Activated CD4-positive, alpha-beta T cell treated with anti-CD3 and anti-CD28 coated beads, Interleukin-2, amount 10 ng/mL, durations not matched to agents 7 days and 5 days (primary cell): ENCODE measurements around the gene TULP4. TPM values are rescaled to one million over a fixed set of nuclear protein-coding genes. Genes with fewer than 3 reads are reported as not detected.
"Not testable (repeated sequence)": the region's sequence is repeated elsewhere in the genome, so short reads cannot be mapped to it uniquely, and the experiment has no call there.

Experiments used
- CTCF ChIA-PET: fragments of 350-600 bp; sonication (Branson Sonifier 250); formaldehyde crosslinking; loops from one replicate; lab custom pipeline; 2021; ENCODE audit warnings: antibody characterized with exemption; lab: Charles Lee
- POLR2A ChIA-PET: fragments of 350-600 bp; sonication (Branson Sonifier 250); formaldehyde crosslinking; loops from one replicate; lab custom pipeline; 2021; ENCODE audit warnings: antibody characterized with exemption; lab: Charles Lee
- DNase-seq: peaks from one replicate; pipeline ENCODE4 v3.0.0-alpha.2; 2020
- H3K27ac Mint-ChIP-seq: one replicate; pipeline ENCODE4 v1.8.0; 2021; ENCODE audit warnings: mild to moderate bottlenecking, moderate library complexity, mixed read lengths
- H3K27me3 Mint-ChIP-seq: one replicate; pipeline ENCODE4 v1.8.0; 2021; ENCODE audit warnings: mixed read lengths
- H3K36me3 Mint-ChIP-seq: one replicate; pipeline ENCODE4 v1.8.0; 2021; ENCODE audit warnings: low read depth, mixed read lengths
- H3K4me1 Mint-ChIP-seq: one replicate; pipeline ENCODE4 v1.8.0; 2021; ENCODE audit warnings: mixed read lengths
- H3K4me3 Mint-ChIP-seq: one replicate; pipeline ENCODE4 v1.8.0; 2021; ENCODE audit warnings: mild to moderate bottlenecking, moderate library complexity, mixed read lengths
- H3K9me3 Mint-ChIP-seq: one replicate; pipeline ENCODE4 v1.8.0; 2021; ENCODE audit warnings: mixed read lengths
- total RNA-seq, 2 experiments: library from RNA; stranded (reverse); gene quantifications; one replicate each; pipeline ENCODE4 v1.2.3, GENCODE V29; 2021

Gene TULP4
- total RNA-seq, 2 experiments from 2014 or later, result 35.0 to 36.3 TPM

DNA sequence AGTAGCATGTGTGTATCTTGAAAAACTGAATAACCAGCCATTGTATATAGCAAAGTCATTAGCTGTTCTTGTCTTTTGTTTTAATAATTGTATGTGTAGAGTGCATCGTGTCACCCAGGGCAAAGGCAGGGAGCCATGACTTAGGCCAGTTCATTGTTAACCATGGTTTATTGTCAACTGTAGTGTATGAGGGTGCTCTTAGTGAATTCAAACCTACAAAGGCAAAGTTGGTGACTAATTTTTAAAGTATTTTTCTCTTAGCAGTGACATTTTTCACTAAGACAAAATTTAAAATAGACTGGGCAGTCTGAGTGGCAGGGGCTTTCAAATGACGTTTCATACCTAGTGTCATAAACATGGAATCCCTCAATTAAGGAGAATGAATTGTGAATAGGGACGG lies 79.0 kb downstream of the TULP4 start:
- Mint-ChIP-seq H3K27me3 (no peaks in the 10 kb centered on the region), H3K4me1 (peaks cover 1% of the 10 kb centered on the region), H3K9me3 (peaks cover 14% of the 10 kb centered on the region), H3K4me3 (no peak overlapping the region), H3K27ac (no peak overlapping the region), H3K36me3 (peaks cover 17% of the 10 kb centered on the region)
- ChIA-PET CTCF (interaction anchor here (1.6 kb wide), 1 partner anchor 11 kb away, joined by 4 read pairs; no protein-coding TSS in a partner anchor), POLR2A (no interaction called here)
- DNase-seq, result no peak

DNA sequence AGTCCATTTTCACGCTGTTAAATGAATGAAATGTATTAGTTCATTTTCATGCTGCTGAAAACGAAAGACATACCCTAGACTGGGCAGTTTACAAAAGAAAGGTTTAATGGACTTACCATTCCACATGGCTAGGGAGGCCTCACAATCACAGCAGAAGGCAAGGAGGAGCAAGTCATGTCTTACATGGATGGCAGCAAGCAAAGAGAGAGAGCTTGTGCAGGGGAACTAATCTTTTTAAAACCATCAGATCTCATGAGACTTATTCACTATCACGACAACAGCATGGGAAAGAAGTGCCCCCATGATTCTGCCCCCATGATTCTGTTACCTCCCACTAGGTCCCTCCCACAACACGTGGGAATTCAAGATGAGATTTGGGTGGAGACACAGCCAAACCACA lies 79.7 kb downstream of the TULP4 start:
- POLR2A ChIA-PET, DNase-seq, H3K27ac Mint-ChIP-seq, H3K4me1 Mint-ChIP-seq, H3K27me3 Mint-ChIP-seq, H3K4me3 Mint-ChIP-seq: not testable (repeated sequence)
- CTCF ChIA-PET, result interaction anchor here (0.9 to 1.5 kb wide), 3 partner anchors 10 to 131 kb away, joined by 3 read pairs; no protein-coding TSS in a partner anchor
- Mint-ChIP-seq H3K9me3 (peaks cover 14% of the 10 kb centered on the region), H3K36me3 (peaks cover 17% of the 10 kb centered on the region)

DNA sequence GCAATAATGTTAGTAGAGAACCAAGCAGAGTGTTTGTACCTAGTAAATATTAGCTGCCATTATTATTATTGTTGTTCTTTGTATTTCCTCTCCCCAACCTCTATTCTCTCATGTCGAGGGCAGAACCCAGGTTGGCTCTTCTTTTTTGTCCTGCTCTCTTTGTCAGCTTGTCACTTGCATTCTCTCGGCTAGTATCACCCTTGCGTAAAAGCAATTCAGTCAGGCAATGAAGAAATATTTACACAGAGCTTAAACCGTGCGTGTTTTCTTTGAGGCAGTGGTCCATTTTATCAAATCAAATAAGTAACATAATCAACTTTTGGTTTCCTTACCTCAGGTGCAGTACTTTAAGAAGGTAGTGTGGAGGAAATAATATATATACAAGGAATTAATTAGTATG lies 83.9 kb downstream of the TULP4 start:
- ChIA-PET CTCF (interaction anchor here (0.7 kb wide), 1 partner anchor 177 kb away, joined by 3 read pairs; no protein-coding TSS in a partner anchor), POLR2A (no interaction called here)
- H3K36me3 Mint-ChIP-seq, result peaks cover 15% of the 10 kb centered on the region
- H3K27me3 Mint-ChIP-seq, result no peaks in the 10 kb centered on the region
- no peak overlapping the region for H3K4me3 Mint-ChIP-seq
- H3K9me3 Mint-ChIP-seq, result peaks cover 14% of the 10 kb centered on the region
- H3K27ac Mint-ChIP-seq, result no peak overlapping the region
- H3K4me1 Mint-ChIP-seq, result no peaks in the 10 kb centered on the region
- no peak for DNase-seq

DNA sequence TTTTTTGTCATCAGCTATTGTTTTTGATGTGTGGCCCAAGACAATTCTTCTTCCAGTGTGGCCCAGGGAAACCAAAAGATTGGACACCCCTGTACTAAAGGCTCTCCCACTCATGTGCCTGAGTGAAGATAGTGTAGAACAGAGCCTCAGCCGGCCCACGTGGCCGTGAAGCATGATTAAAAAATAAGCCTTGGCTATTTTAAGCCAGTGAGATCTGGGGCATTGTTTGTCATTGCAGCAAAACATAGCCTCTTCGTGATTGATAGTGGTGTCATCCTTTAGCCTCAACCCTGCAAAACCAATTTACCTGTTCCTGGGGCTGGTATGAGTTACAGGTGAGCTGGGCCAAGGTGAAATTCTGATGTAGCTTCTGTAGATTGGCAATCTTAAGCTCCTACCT lies 85.3 kb downstream of the TULP4 start:
- Mint-ChIP-seq H3K4me1 (no peaks in the 10 kb centered on the region), H3K27ac (no peak overlapping the region), H3K4me3 (no peak overlapping the region), H3K9me3 (peaks cover 11% of the 10 kb centered on the region), H3K36me3 (peaks cover 11% of the 10 kb centered on the region), H3K27me3 (no peaks in the 10 kb centered on the region)
- ChIA-PET CTCF (interaction anchor here (1.1 to 1.6 kb wide), 3 partner anchors 13 to 135 kb away, joined by 3 to 6 read pairs (median 3); no protein-coding TSS in a partner anchor), POLR2A (no interaction called here)
- no peak for DNase-seq

DNA sequence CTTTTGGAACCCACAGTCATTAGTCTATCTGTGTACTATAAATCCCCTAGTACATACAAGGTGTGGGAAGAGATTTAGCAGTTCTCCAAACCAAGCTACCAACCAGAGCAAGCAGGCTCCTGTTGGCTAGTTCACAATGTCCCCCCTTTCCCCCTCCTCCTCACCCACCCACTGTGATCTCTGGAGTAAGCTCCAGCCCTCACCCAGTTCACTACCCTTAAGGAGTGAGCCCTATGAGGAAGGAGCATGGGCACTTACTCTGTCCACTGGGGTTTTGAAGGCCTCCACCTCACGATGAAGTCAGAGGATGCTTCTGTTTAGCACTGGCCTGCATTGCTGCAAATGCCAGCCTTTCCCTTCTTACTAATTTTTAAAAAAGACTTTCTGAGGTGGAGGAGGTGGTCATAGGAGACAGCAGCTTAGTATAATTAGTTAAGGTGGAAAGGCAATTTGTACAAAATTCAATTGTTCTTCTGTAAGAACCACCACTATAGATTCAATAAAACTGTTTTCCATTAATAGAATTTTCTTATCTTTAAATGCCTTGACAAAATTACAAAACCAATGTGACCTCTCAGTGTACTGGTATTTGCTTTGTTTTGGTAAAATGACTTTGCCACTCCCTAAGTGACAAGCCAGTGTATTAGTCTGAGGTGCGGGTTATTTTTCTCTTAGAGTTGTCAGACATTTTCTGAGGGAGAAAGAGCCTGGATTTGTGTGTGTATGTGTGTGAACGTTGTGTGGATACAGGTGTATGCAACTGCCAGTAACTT lies 86.2 kb downstream of the TULP4 start:
- POLR2A ChIA-PET, result no interaction called here
- Mint-ChIP-seq H3K27ac (no peak overlapping the region), H3K27me3 (no peaks in the 10 kb centered on the region), H3K4me3 (no peak overlapping the region), H3K9me3 (peaks cover 7% of the 10 kb centered on the region), H3K4me1 (no peaks in the 10 kb centered on the region), H3K36me3 (peaks cover 7% of the 10 kb centered on the region)
- CTCF ChIA-PET, result interaction anchor here (0.6 to 1.6 kb wide), 4 partner anchors 14 to 344 kb away, joined by 3 to 6 read pairs (median 4); no protein-coding TSS in a partner anchor
- no peak for DNase-seq

- no peaks in the 10 kb centered on the region for H3K27me3 Mint-ChIP-seq
- ChIA-PET POLR2A (no interaction called here), CTCF (no interaction called here)
- H3K9me3 Mint-ChIP-seq, result peaks cover 1% of the 10 kb centered on the region
- no peak overlapping the region for H3K4me3 Mint-ChIP-seq
- DNase-seq, result no peak
- no peaks in the 10 kb centered on the region for H3K4me1 Mint-ChIP-seq
- peaks cover under 1% of the 10 kb centered on the region for H3K36me3 Mint-ChIP-seq
- no peak overlapping the region for H3K27ac Mint-ChIP-seq
Measured at GRCh38 chr6:158399040-158399700, 86.9 kb downstream of the TULP4 start.

- ChIA-PET CTCF (interaction anchor here (0.6 to 1.8 kb wide), 5 partner anchors 9 to 893 kb away, joined by 3 to 7 read pairs (median 4); no protein-coding TSS in a partner anchor), POLR2A (no interaction called here)
- no peaks in the 10 kb centered on the region for H3K36me3 Mint-ChIP-seq
- H3K4me3 Mint-ChIP-seq, result no peak overlapping the region
- H3K27me3 Mint-ChIP-seq, result no peaks in the 10 kb centered on the region
- DNase-seq, result no peak
- no peaks in the 10 kb centered on the region for H3K4me1 Mint-ChIP-seq
- no peak overlapping the region for H3K27ac Mint-ChIP-seq
- no peaks in the 10 kb centered on the region for H3K9me3 Mint-ChIP-seq
Measured at GRCh38 chr6:158402184-158402583, 89.9 kb downstream of the TULP4 start.

DNA sequence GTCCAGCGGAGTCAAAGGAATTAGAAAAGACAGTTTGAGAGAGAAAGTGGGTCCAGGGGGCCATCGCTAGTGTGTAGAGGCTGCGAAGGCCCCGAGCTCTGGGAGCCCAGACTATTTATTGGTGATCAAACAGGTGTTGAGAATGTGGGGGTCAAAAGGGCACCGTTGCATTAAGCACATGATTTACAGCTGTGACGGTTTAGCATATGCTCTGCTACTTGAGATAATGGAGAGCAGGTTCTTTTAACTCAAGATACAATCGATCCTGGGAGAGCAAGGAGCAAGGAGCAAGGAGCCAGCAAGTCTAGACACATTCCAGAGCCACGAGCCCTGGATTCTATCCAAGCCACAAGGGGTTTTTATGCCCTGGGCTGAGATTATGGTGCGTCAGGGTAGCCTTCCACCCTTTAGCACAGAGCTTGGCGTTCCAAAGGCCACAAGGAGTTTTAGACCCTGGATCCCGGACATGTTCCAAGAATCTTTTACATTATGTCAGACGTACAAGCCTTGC lies 93.1 kb downstream of the TULP4 start:
- H3K4me3 Mint-ChIP-seq, H3K27ac Mint-ChIP-seq, DNase-seq, POLR2A ChIA-PET, H3K36me3 Mint-ChIP-seq, H3K4me1 Mint-ChIP-seq, H3K9me3 Mint-ChIP-seq, H3K27me3 Mint-ChIP-seq: not testable (repeated sequence)
- CTCF ChIA-PET, result interaction anchor here (0.6 kb wide), 1 partner anchor 959 kb away, joined by 3 read pairs; no protein-coding TSS in a partner anchor

DNA sequence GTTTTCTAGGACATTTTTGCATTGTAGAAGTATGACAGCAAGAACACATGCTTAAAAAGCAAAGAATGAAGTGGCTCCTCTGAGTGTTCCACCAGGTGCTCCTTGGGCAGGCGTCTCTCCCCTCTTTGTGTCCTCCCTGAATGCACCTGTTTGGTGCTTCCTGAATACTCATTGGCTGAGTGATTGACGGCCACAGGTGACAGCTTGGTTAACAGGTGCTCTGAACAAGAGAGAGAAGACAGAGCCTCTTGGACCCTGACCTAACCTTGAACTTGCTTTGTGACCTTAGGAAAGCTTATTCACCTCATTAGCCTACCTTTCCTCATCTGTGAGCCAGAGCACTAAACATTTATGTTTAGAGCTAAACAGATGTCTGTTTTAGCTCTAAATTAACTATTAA lies 93.7 kb downstream of the TULP4 start:
- Mint-ChIP-seq H3K27ac (no peak overlapping the region), H3K27me3 (no peaks in the 10 kb centered on the region), H3K9me3 (no peaks in the 10 kb centered on the region), H3K36me3 (no peaks in the 10 kb centered on the region), H3K4me3 (no peak overlapping the region), H3K4me1 (no peaks in the 10 kb centered on the region)
- CTCF ChIA-PET, result no interaction called here
- POLR2A ChIA-PET, result no interaction called here
- DNase-seq, result no peak

DNA sequence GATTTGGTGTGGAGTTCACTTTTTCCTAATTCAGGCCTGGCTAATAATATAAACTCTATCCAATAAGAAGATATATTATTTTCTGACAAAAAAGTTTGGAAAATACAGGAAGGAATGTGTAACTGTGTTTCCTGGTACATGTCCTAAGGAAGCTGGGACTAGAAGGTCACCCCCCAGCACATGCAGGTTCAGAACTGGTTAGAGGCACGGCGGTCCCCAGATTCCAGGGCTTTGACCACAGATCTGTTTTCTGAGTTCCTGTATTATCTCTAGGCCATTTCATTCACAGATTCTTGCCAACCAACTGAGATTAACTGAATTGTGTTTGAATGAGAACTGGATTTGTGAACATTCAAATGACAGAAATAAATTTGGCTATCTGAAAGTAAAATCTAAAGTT lies 94.5 kb downstream of the TULP4 start:
- ChIA-PET POLR2A (no interaction called here), CTCF (no interaction called here)
- DNase-seq, result no peak
- H3K36me3 Mint-ChIP-seq, result no peaks in the 10 kb centered on the region
- no peaks in the 10 kb centered on the region for H3K9me3 Mint-ChIP-seq
- no peak overlapping the region for H3K4me3 Mint-ChIP-seq
- no peaks in the 10 kb centered on the region for H3K4me1 Mint-ChIP-seq
- no peaks in the 10 kb centered on the region for H3K27me3 Mint-ChIP-seq
- H3K27ac Mint-ChIP-seq, result no peak overlapping the region

DNA sequence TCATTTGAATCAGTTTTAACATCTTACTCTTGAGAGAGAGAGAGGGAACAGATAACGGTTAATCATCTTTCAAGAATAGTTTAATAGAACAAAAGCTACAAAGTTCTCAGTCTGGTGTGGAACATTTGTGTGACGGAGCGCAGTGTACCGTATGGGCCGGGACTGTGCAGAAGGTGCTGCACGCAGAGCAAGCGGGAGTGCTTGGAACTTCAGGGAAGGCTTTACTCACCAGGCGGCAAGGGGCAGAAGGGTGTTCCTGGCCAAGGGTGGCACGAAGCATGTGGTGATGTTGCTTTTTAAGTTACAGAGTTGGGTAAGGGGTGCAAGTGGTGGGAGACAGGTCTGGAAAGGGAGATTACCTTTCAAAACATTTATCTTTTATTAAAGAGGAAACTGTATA lies 95.7 kb downstream of the TULP4 start:
- Mint-ChIP-seq H3K4me1 (no peaks in the 10 kb centered on the region), H3K36me3 (no peaks in the 10 kb centered on the region), H3K9me3 (no peaks in the 10 kb centered on the region), H3K4me3 (no peak overlapping the region), H3K27ac (no peak overlapping the region), H3K27me3 (no peaks in the 10 kb centered on the region)
- ChIA-PET POLR2A (no interaction called here), CTCF (interaction anchor here (1.0 kb wide), 1 partner anchor 145 kb away, joined by 3 read pairs; no protein-coding TSS in a partner anchor)
- DNase-seq, result no peak

- Mint-ChIP-seq H3K4me3 (no peak overlapping the region), H3K9me3 (no peaks in the 10 kb centered on the region), H3K36me3 (no peaks in the 10 kb centered on the region), H3K27ac (no peak overlapping the region), H3K4me1 (no peaks in the 10 kb centered on the region), H3K27me3 (no peaks in the 10 kb centered on the region)
- ChIA-PET CTCF (no interaction called here), POLR2A (no interaction called here)
- no peak for DNase-seq
Measured at GRCh38 chr6:158408552-158409130, 96.4 kb downstream of the TULP4 start.
